ENCODE data around the gene DCP2.

DNA sequence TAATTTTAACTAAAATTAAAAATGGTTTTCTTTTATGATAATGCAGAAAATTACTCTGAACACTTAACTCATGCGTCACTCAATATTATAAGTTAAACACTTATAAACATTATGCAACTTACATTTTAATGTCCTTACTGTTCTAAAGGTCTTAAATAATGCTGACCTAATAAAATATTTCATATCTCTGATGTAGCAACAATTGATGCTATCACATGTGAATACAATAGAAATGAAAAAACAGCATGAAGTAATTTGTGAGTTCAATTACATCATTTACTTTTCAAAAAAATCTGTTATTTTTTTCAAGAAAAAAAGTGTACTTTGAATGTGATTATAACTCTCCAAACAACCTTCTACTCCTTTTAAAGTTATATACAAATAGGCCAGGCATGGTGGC is 28.1 kb upstream of the DCP2 start:
- TF ChIP-seq, protein P1, sequence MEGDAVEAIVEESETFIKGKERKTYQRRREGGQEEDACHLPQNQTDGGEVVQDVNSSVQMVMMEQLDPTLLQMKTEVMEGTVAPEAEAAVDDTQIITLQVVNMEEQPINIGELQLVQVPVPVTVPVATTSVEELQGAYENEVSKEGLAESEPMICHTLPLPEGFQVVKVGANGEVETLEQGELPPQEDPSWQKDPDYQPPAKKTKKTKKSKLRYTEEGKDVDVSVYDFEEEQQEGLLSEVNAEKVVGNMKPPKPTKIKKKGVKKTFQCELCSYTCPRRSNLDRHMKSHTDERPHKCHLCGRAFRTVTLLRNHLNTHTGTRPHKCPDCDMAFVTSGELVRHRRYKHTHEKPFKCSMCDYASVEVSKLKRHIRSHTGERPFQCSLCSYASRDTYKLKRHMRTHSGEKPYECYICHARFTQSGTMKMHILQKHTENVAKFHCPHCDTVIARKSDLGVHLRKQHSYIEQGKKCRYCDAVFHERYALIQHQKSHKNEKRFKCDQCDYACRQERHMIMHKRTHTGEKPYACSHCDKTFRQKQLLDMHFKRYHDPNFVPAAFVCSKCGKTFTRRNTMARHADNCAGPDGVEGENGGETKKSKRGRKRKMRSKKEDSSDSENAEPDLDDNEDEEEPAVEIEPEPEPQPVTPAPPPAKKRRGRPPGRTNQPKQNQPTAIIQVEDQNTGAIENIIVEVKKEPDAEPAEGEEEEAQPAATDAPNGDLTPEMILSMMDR (IDR thresholded peaks at IDR 0.05), result no peak
- no peak for TF ChIP-seq POLR2A (IDR thresholded peaks at IDR 0.05)

Data from lower leg skin (tissue), 3 donors.